Hepatocyte (in vitro differentiated cells): ENCODE results near the gene DENND5B. TPM values are rescaled to one million over a fixed set of nuclear protein-coding genes. Genes with fewer than 3 reads are reported as not detected.

Source experiments
- DNase-seq: peaks from one replicate; pipeline ENCODE4 v3.0.0-alpha.2; 2016; ENCODE audit warnings: low spot score
- H2AFZ ChIP-seq: fragments of 200-600 bp; sonication (generic); 2 replicates; pipeline ENCODE4 v1.6.0; 2016; ENCODE audit warnings: antibody characterized with exemption, mild to moderate bottlenecking
- H3K27ac ChIP-seq: fragments of 200-600 bp; sonication (generic); 2 replicates; pipeline ENCODE4 v1.5.1; 2016; ENCODE audit warnings: mild to moderate bottlenecking
- H3K27me3 ChIP-seq: fragments of 200-600 bp; sonication (generic); 2 replicates; pipeline ENCODE4 v1.6.1; 2016
- H3K36me3 ChIP-seq: fragments of 200-600 bp; sonication (generic); replicated peaks from 2 replicates; pipeline ENCODE4 v1.5.1; 2016; ENCODE audit warnings: low read depth; ENCODE audit not compliant: insufficient read depth
- H3K4me1 ChIP-seq: fragments of 200-600 bp; sonication (generic); 2 replicates; pipeline ENCODE4 v1.5.1; 2016; ENCODE audit warnings: mild to moderate bottlenecking, moderate library complexity; ENCODE audit not compliant: insufficient read depth
- H3K4me2 ChIP-seq: fragments of 200-600 bp; sonication (generic); 2 replicates; pipeline ENCODE4 v1.6.0; 2016
- H3K4me3 ChIP-seq: fragments of 200-600 bp; sonication (generic); 2 replicates; pipeline ENCODE4 v1.5.1; 2016; ENCODE audit warnings: mild to moderate bottlenecking
- H3K79me2 ChIP-seq: fragments of 200-600 bp; sonication (generic); 2 replicates; pipeline ENCODE4 v1.6.0; 2017; ENCODE audit warnings: mild to moderate bottlenecking
- H3K9me2 ChIP-seq: fragments of 200-600 bp; sonication (generic); replicated peaks from 2 replicates; pipeline ENCODE4 v1.6.0; 2017; ENCODE audit warnings: mild to moderate bottlenecking; ENCODE audit not compliant: insufficient read depth
- H3K9me3 ChIP-seq: fragments of 200-600 bp; sonication (generic); 2 replicates; pipeline ENCODE4 v1.5.1; 2016; ENCODE audit warnings: low read depth, mild to moderate bottlenecking
- H4K20me1 ChIP-seq: fragments of 200-600 bp; sonication (generic); 2 replicates; pipeline ENCODE4 v1.6.0; 2016; ENCODE audit warnings: mild to moderate bottlenecking; ENCODE audit not compliant: insufficient read depth, poor library complexity, severe bottlenecking
- CTCF ChIP-seq: fragments of 200-600 bp; sonication (generic); IDR thresholded peaks from 2 replicates; pipeline ENCODE4 v1.5.1; 2016; ENCODE audit warnings: antibody characterized with exemption, mild to moderate bottlenecking; ENCODE audit not compliant: poor library complexity
- EZH2 ChIP-seq: fragments of 200-600 bp; sonication (generic); IDR thresholded peaks from 2 replicates; pipeline ENCODE4 v1.6.1; 2016; ENCODE audit warnings: antibody characterized with exemption, mild to moderate bottlenecking, borderline replicate concordance
- EZH2phosphoT487 ChIP-seq: fragments of 200-600 bp; sonication (generic); IDR thresholded peaks from one replicate; pipeline ENCODE4 v1.6.1; 2018; ENCODE audit warnings: antibody characterized with exemption, mild to moderate bottlenecking, low read depth, moderate library complexity; ENCODE audit not compliant: unreplicated experiment, severe bottlenecking
- WGBS: methylation state at CpG from one replicate; pipeline ENCODE4 v1.1.6; 2016; ENCODE audit warnings: low lambda C conversion rate; ENCODE audit errors: missing lambda C conversion rate; 5-methylcytosine and 5-hydroxymethylcytosine counted together
- polyA plus RNA-seq: library from polyadenylated mRNA; unstranded; fragments of >200 nt; fragmentation: Nextera tagmentation; extraction: Ambion mirVana; gene quantifications from 2 replicates; pipeline ENCODE4 v1.2.1, GENCODE V29; 2016
- total RNA-seq: library from RNA; depleted of rRNA; stranded (reverse); fragments of >200 nt; gene quantifications from 2 replicates; pipeline ENCODE4 v1.2.3, GENCODE V29; 2014

The DENND5B gene
- total and polyA plus RNA-seq, 2 experiments from 2014 or later: 10.4 to 24.9 TPM

- peaks cover 2% of the 10 kb centered on the region for H3K79me2 ChIP-seq
- H3K4me2 ChIP-seq: no peak overlapping the region
- H3K4me1 ChIP-seq: peaks cover 8% of the 10 kb centered on the region
- H2AFZ ChIP-seq: no peak overlapping the region
- H3K9me3 ChIP-seq: no peaks in the 10 kb centered on the region
- H4K20me1 ChIP-seq: no peaks in the 10 kb centered on the region
- no peaks in the 10 kb centered on the region for H3K27me3 ChIP-seq
- 84% methylated on average over 4 of the region's 4 CpGs for WGBS
- no peak for TF ChIP-seq EZH2phosphoT487
- TF ChIP-seq EZH2: no peak
- no peak for TF ChIP-seq CTCF
- no peak overlapping the region for H3K27ac ChIP-seq
- H3K9me2 ChIP-seq: no peaks in the 10 kb centered on the region
- DNase-seq: no peak
- H3K36me3 ChIP-seq: no peaks in the 10 kb centered on the region
- no peak overlapping the region for H3K4me3 ChIP-seq
Measured at GRCh38 chr12:31488737-31489338, 102.1 kb downstream of the DENND5B start.

GRCh38 chr12:31485571-31485970 lies 105.4 kb downstream of the DENND5B start:
- Histone ChIP-seq H4K20me1 (no peaks in the 10 kb centered on the region), H3K4me3 (no peak overlapping the region), H3K9me3 (no peaks in the 10 kb centered on the region), H3K79me2 (peaks cover 2% of the 10 kb centered on the region), H3K4me2 (no peak overlapping the region), H3K27me3 (no peaks in the 10 kb centered on the region), H3K27ac (no peak overlapping the region), H3K36me3 (no peaks in the 10 kb centered on the region), H3K9me2 (no peaks in the 10 kb centered on the region), H2AFZ (no peak overlapping the region), H3K4me1 (no peaks in the 10 kb centered on the region)
- TF ChIP-seq EZH2 (no peak), CTCF (no peak), EZH2phosphoT487 (no peak)
- no peak for DNase-seq

- Histone ChIP-seq H4K20me1 (no peaks in the 10 kb centered on the region), H3K4me3 (no peak overlapping the region), H3K36me3 (no peaks in the 10 kb centered on the region), H3K4me2 (no peak overlapping the region), H3K9me2 (no peaks in the 10 kb centered on the region), H3K27me3 (no peaks in the 10 kb centered on the region), H3K9me3 (no peaks in the 10 kb centered on the region), H2AFZ (no peak overlapping the region), H3K27ac (no peak overlapping the region), H3K79me2 (peaks cover 2% of the 10 kb centered on the region), H3K4me1 (no peaks in the 10 kb centered on the region)
- DNase-seq: no peak
- TF ChIP-seq CTCF (no peak), EZH2 (no peak), EZH2phosphoT487 (no peak)
- WGBS: 93% methylated on average over 3 of the region's 3 CpGs
Measured at GRCh38 chr12:31482816-31483215, 108.1 kb downstream of the DENND5B start.

- Histone ChIP-seq H3K36me3 (no peaks in the 10 kb centered on the region), H4K20me1 (no peaks in the 10 kb centered on the region), H3K9me2 (no peaks in the 10 kb centered on the region), H3K27me3 (no peaks in the 10 kb centered on the region), H3K4me1 (no peaks in the 10 kb centered on the region), H3K27ac (no peak overlapping the region), H3K9me3 (no peaks in the 10 kb centered on the region), H3K4me2 (no peak overlapping the region), H3K4me3 (no peak overlapping the region), H2AFZ (no peak overlapping the region), H3K79me2 (peaks cover 2% of the 10 kb centered on the region)
- TF ChIP-seq CTCF (no peak), EZH2 (no peak), EZH2phosphoT487 (no peak)
- no peak for DNase-seq
- WGBS: 96% methylated on average over 3 of the region's 3 CpGs
Measured at GRCh38 chr12:31481415-31481814, 109.5 kb downstream of the DENND5B start.
